Immature natural killer cell (primary cell): ENCODE results near the gene EAF1. TPM values are rescaled to one million over a fixed set of nuclear protein-coding genes. Genes with fewer than 3 reads are reported as not detected.
A peak's percentile ranks its signal among the peaks of the same experiment; 100 is the strongest.

ENCODE experiments used
- DNase-seq, 3 donors: peaks; one replicate each; pipeline ENCODE4 v3.0.0; 2022; ENCODE audit warnings: mixed read lengths in 1 of 3
- H3K27ac Mint-ChIP-seq, 6 donors: one replicate each; pipeline ENCODE4 v1.8.0; 2020; ENCODE audit warnings: mixed read lengths in 6 of 6, mild to moderate bottlenecking in 5 of 6, inconsistent platforms in 4 of 6, moderate library complexity in 3 of 6
- H3K27me3 Mint-ChIP-seq, 3 donors: one replicate each; pipeline ENCODE4 v1.8.0; 2020 to 2021; ENCODE audit warnings: low read depth in 3 of 3, mild to moderate bottlenecking in 3 of 3, mixed read lengths in 3 of 3, moderate library complexity in 3 of 3, inconsistent platforms in 1 of 3
- H3K36me3 Mint-ChIP-seq, 3 donors: one replicate each; pipeline ENCODE4 v1.8.0; 2020; ENCODE audit warnings: mixed read lengths in 3 of 3, inconsistent platforms in 2 of 3, mild to moderate bottlenecking in 2 of 3
- H3K4me1 Mint-ChIP-seq, 2 donors: one replicate each; pipeline ENCODE4 v1.8.0; 2020; ENCODE audit warnings: inconsistent platforms in 2 of 2, mild to moderate bottlenecking in 2 of 2, mixed read lengths in 2 of 2, moderate library complexity in 1 of 2
- H3K4me3 Mint-ChIP-seq, 5 donors: one replicate each; pipeline ENCODE4 v1.8.0; 2020; ENCODE audit warnings: mild to moderate bottlenecking in 5 of 5, mixed read lengths in 5 of 5, inconsistent platforms in 3 of 5, moderate library complexity in 3 of 5
- H3K9me3 Mint-ChIP-seq, 6 donors: one replicate each; pipeline ENCODE4 v1.8.0; 2020; ENCODE audit warnings: mild to moderate bottlenecking in 6 of 6, mixed read lengths in 6 of 6, inconsistent platforms in 4 of 6, moderate library complexity in 3 of 6
- polyA plus RNA-seq, 3 donors: library from polyadenylated mRNA; unstranded; fragments of 300-500 nt; fragmentation: Illumina TruSeq; gene quantifications; one replicate each; pipeline ENCODE4 v1.2.3, GENCODE V29; 2021

Gene EAF1
- polyA plus RNA-seq, 3 donors from 2014 or later, result 14.4 to 24.0 (median 14.6) TPM

DNA sequence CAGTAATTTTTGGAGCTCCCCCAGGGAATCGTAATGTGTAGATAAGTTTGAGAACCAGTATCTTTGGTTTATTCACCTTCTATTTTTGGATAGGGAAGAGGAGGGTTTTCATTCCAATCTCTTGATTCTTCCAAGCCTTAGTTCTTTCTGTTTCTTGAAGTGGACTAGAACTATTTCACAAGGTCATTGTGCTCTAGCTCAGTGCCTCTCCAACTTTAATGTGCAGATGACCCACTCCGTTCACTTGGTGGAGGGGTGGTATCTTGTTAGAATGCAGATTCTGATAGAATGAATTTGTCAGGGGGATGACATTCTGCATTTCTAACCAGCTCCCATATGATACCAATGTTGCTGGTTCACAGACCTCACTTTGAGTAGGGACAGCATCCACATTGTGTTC is 58.6 kb downstream of the EAF1 start:
- Mint-ChIP-seq H3K9me3 (peaks cover 0 to 2% (median 0%) of the 10 kb centered on the region in 6 donors), H3K4me3 (no peak overlapping the region), H3K36me3 (peaks cover 8 to 17% (median 12%) of the 10 kb centered on the region in 3 donors), H3K27me3 (peaks cover 0 to 9% (median 0%) of the 10 kb centered on the region in 3 donors), H3K27ac (no peak overlapping the region), H3K4me1 (peaks cover 59 to 60% of the 10 kb centered on the region in 2 donors)
- no peak for DNase-seq

DNA sequence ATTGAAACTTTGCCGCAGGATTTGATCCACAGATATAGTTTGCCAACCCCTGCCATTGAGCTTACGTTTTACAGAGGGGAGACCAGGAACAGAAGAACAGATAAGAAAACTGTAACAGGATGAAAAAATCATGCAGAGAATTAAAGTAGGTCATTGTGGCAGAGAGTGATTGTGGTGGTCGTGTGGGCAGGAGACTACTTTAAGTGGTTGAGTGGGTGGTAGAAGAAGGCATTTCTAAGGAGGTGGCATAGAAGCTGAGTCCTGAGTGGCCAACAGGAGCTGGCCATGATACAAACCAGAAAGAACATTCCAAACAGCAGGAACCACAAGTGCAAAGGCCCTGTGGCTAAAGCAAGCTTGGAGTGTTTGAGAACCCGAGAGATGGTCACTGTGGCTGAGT is 59.6 kb downstream of the EAF1 start:
- Mint-ChIP-seq H3K9me3 (no peaks in the 10 kb centered on the region), H3K4me1 (peaks cover 62 to 65% of the 10 kb centered on the region in 2 donors), H3K27me3 (peaks cover 0 to 9% (median 0%) of the 10 kb centered on the region in 3 donors), H3K4me3 (peak overlapping the region in 3 of 5 donors; percentile 2 to 67 (median 11)), H3K27ac (peak overlapping the region in 3 of 6 donors; percentile 4 to 35 (median 30)), H3K36me3 (peaks cover 8 to 20% (median 12%) of the 10 kb centered on the region in 3 donors)
- peak in 2 of 3 donors; percentile 27 to 29 for DNase-seq

DNA sequence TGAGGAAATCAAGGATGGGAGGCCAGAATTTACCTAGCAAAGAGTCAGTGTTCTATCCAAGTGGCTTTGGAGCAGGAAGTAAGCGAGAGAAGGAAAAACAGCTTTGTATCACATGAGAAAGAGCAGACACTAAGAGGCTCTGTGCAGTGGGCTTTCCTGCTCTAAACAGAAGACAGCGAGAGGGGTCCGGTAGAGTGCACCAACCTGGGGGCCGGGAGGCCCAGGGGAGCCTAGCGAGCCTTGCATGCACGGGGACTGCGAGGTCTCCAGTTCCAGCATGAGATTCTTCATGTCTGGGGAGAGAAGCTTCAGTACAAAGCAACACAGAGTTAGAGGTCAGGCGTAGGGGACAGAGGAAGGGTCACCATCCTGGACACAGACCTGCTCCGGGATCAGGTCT is 60.6 kb downstream of the EAF1 start:
- Mint-ChIP-seq H3K4me1 (peaks cover 62 to 63% of the 10 kb centered on the region in 2 donors), H3K4me3 (no peak overlapping the region), H3K27ac (peak overlapping the region in 2 of 6 donors; percentile 44 to 83), H3K9me3 (no peaks in the 10 kb centered on the region), H3K36me3 (peaks cover 11 to 20% (median 12%) of the 10 kb centered on the region in 3 donors), H3K27me3 (peaks cover 0 to 9% (median 0%) of the 10 kb centered on the region in 3 donors)
- DNase-seq, result no peak

DNA sequence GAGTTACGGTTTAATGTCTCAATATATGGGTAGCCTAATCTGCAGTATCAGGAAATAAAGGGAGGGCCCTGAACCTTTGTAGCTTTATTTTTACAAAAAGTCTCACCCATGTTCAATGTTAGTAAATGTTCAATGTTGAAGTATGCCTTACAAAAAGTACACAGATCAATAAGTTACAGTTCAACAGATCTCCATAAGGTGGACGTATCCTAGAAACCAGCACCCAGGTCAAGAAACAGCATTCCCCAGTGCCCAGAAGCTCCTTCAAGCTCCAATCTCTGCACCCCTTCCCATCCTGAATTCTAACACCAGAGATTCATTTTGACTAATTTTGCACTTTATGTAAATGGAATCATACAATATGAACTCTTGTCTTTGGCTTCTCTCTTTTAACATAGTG is 62.8 kb downstream of the EAF1 start:
- Mint-ChIP-seq H3K36me3 (peaks cover 11 to 17% (median 12%) of the 10 kb centered on the region in 3 donors), H3K27ac (peak overlapping the region in 4 of 6 donors; percentile 0 to 29 (median 18)), H3K9me3 (no peaks in the 10 kb centered on the region), H3K4me3 (peak overlapping the region in 1 of 5 donors; percentile 1), H3K27me3 (peaks cover 0 to 9% (median 0%) of the 10 kb centered on the region in 3 donors), H3K4me1 (peaks cover 57 to 59% of the 10 kb centered on the region in 2 donors)
- no peak for DNase-seq

DNA sequence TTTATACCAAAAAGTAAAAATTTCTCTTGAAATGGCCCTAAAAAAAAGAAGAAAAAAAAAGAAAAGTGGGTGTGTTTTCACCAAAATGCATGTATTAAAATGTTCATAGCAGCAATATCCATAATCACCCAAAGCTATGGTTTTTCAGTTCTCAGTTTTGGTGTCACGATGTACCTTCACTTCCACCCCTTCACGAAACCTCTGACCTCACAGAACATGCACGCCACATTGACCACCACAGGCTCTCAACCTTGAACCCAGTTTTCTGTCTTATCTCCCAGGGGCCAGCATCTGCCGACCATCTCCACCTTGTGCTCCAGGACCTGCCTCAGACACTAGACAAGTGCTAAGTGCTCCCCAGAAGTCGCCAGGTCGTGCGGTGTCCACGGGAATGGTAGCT is 63.7 kb downstream of the EAF1 start:
- Mint-ChIP-seq H3K4me1 (peaks cover 58 to 69% of the 10 kb centered on the region in 2 donors), H3K9me3 (no peaks in the 10 kb centered on the region), H3K27ac (peak overlapping the region in 2 of 6 donors; percentile 26 to 40), H3K4me3 (peak overlapping the region in 1 of 5 donors; percentile 7), H3K27me3 (peaks cover 0 to 6% (median 0%) of the 10 kb centered on the region in 3 donors), H3K36me3 (peaks cover 9 to 17% (median 12%) of the 10 kb centered on the region in 3 donors)
- DNase-seq, result no peak

Other genes starting within 250 kb of the EAF1 start
- 10 to 100 TPM in 2 of 3 donors, 1 to 10 TPM in 1; 4.1 to 25.7 (median 19.4) TPM for gene CAPN7, start 221.4 kb upstream of the EAF1 start, polyA plus RNA-seq
- gene SH3BP5, start 95.0 kb upstream of the EAF1 start, polyA plus RNA-seq, result 100 to 1,000 TPM in 1 of 3 donors, 10 to 100 TPM in 2; 52.1 to 160 (median 67.4) TPM
- 10 to 100 TPM in 2 of 3 donors, 1 to 10 TPM in 1; 2.3 to 20.3 (median 13.1) TPM for gene METTL6, start 54 bp upstream of the EAF1 start, polyA plus RNA-seq
- gene COLQ, start 94.1 kb downstream of the EAF1 start, polyA plus RNA-seq, result 10 to 100 TPM; 13.3 to 27.8 (median 18.8) TPM
- gene HACL1, start 174.0 kb downstream of the EAF1 start, polyA plus RNA-seq, result 10 to 100 TPM; 29.9 to 38.9 (median 32.3) TPM
- gene BTD, start 174.1 kb downstream of the EAF1 start, polyA plus RNA-seq, result 10 to 100 TPM; 25.0 to 32.7 (median 32.3) TPM